HFFc6 (cell line): Measurements from ENCODE around the gene ANKIB1. TPM values are rescaled to one million over a fixed set of nuclear protein-coding genes. Genes with fewer than 3 reads are reported as not detected.

Experiments used
- DNase-seq: peaks from one replicate; pipeline ENCODE4 v3.0.0-alpha.2; 2018
- H3K27ac Mint-ChIP-seq: 2 replicates; pipeline ENCODE4 v1.8.0; 2020; ENCODE audit warnings: mild to moderate bottlenecking, mixed read lengths
- H3K27me3 Mint-ChIP-seq: 2 replicates; pipeline ENCODE4 v1.8.0; 2021; ENCODE audit warnings: mild to moderate bottlenecking, moderate library complexity, mixed read lengths; ENCODE audit not compliant: insufficient read depth
- H3K36me3 Mint-ChIP-seq: 2 replicates; pipeline ENCODE4 v1.8.0; 2021; ENCODE audit warnings: low read depth, mixed read lengths
- H3K4me1 Mint-ChIP-seq: 2 replicates; pipeline ENCODE4 v1.8.0; 2020; ENCODE audit warnings: low read depth, mixed read lengths
- H3K4me3 Mint-ChIP-seq: 2 replicates; pipeline ENCODE4 v1.8.0; 2020; ENCODE audit warnings: mild to moderate bottlenecking, moderate library complexity, mixed read lengths
- H3K9me3 Mint-ChIP-seq: 2 replicates; pipeline ENCODE4 v1.8.0; 2020; ENCODE audit warnings: mild to moderate bottlenecking, mixed read lengths
- long read RNA-seq: library from polyadenylated mRNA; unstranded; transcript quantifications from one replicate; pipeline ENCODE4 v2.0.0, GENCODE V29; 2019
- total RNA-seq, 6 experiments: library from RNA; stranded (reverse); fragmentation: NEBNext Ultra II Directional; extraction: Animal tissue kit (Norgen Biotek cat#: 25700); gene quantifications; 2 replicates in 1 of 6; 3 replicates in 5 of 6; pipeline ENCODE4 v1.2.3, GENCODE V29; 2021
- TF ChIP-seq, protein P1 (sequence below): fragments of 200-600 bp; sonication (generic); IDR thresholded peaks from 2 replicates; pipeline ENCODE4 v1.5.0; 2021; ENCODE audit warnings: antibody characterized with exemption, mild to moderate bottlenecking

The ANKIB1 gene, protein sequence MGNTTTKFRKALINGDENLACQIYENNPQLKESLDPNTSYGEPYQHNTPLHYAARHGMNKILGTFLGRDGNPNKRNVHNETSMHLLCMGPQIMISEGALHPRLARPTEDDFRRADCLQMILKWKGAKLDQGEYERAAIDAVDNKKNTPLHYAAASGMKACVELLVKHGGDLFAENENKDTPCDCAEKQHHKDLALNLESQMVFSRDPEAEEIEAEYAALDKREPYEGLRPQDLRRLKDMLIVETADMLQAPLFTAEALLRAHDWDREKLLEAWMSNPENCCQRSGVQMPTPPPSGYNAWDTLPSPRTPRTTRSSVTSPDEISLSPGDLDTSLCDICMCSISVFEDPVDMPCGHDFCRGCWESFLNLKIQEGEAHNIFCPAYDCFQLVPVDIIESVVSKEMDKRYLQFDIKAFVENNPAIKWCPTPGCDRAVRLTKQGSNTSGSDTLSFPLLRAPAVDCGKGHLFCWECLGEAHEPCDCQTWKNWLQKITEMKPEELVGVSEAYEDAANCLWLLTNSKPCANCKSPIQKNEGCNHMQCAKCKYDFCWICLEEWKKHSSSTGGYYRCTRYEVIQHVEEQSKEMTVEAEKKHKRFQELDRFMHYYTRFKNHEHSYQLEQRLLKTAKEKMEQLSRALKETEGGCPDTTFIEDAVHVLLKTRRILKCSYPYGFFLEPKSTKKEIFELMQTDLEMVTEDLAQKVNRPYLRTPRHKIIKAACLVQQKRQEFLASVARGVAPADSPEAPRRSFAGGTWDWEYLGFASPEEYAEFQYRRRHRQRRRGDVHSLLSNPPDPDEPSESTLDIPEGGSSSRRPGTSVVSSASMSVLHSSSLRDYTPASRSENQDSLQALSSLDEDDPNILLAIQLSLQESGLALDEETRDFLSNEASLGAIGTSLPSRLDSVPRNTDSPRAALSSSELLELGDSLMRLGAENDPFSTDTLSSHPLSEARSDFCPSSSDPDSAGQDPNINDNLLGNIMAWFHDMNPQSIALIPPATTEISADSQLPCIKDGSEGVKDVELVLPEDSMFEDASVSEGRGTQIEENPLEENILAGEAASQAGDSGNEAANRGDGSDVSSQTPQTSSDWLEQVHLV
- total RNA-seq = 10 to 100 TPM; 52.7 to 68.4 (median 63.8) TPM
- long read RNA-seq, full-length matches to known transcripts = 3 of 19 reads
- long read RNA-seq, partial matches to known transcripts = 8 of 19 reads
- long read RNA-seq, other reads (novel, unspliced or antisense) = 8 of 19 reads

DNA sequence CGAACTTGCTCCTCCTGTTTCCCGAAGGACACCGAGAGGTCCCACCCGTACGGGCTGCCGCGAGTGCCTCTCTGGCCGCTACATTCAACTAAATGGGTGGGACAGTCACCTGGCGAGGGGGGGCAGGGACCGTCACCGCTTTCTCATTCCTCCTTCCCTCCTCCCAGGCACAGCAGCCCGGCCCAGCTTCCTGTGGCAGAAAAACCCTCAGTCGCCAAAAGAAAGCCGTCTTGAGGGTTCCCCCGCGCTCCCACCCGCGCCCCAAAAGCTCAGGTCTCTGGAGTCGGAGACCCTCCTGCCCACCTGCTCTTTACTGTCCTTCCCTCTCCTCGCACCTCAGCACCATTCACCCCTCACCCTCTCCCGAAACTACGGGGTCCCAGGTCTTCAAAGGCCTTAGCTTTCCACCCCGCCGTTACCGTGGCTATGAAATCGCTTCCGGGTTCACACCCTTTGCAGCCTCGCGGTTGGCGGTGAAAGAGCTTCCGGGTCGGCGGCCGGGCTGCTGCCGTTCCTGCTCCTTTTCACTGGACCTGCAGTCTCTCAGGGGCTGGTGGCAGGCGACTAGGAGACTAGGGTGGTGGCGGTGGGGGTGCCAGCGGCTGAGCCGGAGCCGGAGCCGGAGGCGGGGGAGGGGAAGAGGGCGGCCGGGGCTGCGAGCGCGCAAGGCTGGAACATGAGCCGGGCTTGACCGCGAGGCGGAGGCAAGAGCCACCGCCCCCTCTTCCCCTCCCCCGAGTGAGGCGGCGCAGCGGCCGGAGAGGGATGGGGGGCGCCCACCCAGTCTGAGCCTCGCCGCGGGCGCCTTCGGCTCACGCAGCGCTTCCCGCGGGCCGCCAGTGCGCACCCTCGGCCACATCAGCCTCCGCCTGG, at the start of gene ANKIB1, which contains the start of gene KRIT1:
ANKIB1 (plus strand) TSS at position 488 of the 873 bp plus-strand sequence. CDS start 49,005 bp downstream, outside the sequence.
KRIT1 (minus strand) TSS at position 428 of the 873 bp plus-strand sequence. CDS start 3,779 bp downstream, outside the sequence.
- Mint-ChIP-seq H3K27me3 (no peaks in the 10 kb centered on the region), H3K27ac (peak within 1 kb of the TSS; percentile 100), H3K4me3 (peak within 1 kb of the TSS; percentile 98), H3K36me3 (no peaks in the 10 kb centered on the region; the same call in 1 of the 2 replicates), H3K9me3 (no peaks in the 10 kb centered on the region), H3K4me1 (peaks cover 37% of the 10 kb centered on the region)
- DNase-seq = peak; percentile 70
- TF ChIP-seq, protein P1, sequence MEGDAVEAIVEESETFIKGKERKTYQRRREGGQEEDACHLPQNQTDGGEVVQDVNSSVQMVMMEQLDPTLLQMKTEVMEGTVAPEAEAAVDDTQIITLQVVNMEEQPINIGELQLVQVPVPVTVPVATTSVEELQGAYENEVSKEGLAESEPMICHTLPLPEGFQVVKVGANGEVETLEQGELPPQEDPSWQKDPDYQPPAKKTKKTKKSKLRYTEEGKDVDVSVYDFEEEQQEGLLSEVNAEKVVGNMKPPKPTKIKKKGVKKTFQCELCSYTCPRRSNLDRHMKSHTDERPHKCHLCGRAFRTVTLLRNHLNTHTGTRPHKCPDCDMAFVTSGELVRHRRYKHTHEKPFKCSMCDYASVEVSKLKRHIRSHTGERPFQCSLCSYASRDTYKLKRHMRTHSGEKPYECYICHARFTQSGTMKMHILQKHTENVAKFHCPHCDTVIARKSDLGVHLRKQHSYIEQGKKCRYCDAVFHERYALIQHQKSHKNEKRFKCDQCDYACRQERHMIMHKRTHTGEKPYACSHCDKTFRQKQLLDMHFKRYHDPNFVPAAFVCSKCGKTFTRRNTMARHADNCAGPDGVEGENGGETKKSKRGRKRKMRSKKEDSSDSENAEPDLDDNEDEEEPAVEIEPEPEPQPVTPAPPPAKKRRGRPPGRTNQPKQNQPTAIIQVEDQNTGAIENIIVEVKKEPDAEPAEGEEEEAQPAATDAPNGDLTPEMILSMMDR = peak; percentile 48

DNA sequence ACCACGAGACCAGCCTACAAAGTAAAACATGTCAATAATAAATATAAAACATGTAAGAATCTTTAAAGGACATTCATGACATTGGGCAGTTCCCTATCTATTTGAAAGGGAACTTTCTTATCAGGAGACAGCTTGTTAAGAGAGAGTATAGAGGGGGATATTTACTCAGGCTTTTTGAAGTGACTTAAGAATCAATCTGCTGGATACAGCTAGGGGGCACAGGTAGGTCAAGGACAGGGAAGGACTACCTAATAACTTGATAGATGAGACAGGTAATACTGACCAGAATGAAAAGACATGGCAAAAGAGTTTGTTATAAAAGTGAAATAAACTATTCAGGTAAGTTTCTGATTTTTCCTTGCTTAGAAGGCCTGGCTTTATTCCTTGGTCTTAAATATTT, 45.0 kb upstream of the ANKIB1 start:
- no peak for DNase-seq
- Mint-ChIP-seq H3K27ac (no peak overlapping the region), H3K36me3 (peaks cover 27% of the 10 kb centered on the region), H3K4me3 (no peak overlapping the region), H3K4me1 (no peaks in the 10 kb centered on the region), H3K27me3 (no peaks in the 10 kb centered on the region), H3K9me3 (no peaks in the 10 kb centered on the region)
- TF ChIP-seq, protein P1 = no peak

DNA sequence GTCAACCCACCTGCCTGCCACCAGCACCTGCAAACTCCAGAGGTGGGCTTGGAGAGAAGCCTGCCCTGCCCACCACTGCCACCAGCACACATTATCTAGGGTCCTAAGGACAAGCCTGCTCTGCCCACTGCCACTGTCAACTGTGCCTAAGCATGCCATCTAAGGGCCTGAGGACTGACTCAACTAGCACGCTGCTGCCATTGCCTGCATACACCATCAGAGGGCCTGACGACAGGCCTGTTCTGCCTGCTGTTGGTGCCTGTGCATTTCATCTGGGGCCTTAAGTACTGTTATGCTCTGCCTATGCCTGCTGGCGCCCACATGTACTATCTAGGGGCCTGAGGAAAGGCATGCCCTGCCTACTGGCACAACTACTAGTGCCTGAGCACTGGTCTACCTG, 39.8 kb upstream of the ANKIB1 start:
- Mint-ChIP-seq H3K27me3 (peaks cover 2% of the 10 kb centered on the region; the same call in 1 of the 2 replicates), H3K27ac (no peak overlapping the region), H3K4me3 (no peak overlapping the region), H3K4me1 (no peaks in the 10 kb centered on the region), H3K9me3 (peaks cover 6% of the 10 kb centered on the region; the same call in 1 of the 2 replicates), H3K36me3 (peaks cover 43% of the 10 kb centered on the region)
- no peak for DNase-seq
- TF ChIP-seq, protein P1 = no peak

DNA sequence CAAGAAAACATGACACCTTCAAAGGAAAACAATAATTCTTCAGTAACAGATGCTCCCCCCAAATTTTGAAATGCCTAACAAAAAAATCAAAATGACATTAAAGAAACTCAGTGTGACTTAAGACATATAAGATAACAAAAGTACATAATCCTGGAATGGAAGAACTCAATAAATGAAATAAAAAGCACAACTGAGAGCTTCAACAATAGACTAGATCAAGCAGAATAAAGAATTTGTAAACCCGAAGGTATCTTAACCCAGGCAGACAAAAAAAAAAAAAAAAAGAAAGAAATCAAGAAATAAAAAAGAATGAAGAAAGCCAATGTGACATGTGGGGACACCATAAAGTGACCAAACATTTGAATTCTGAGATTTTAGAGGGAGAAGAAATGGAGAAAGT, 39.1 kb upstream of the ANKIB1 start:
- peaks cover 48% of the 10 kb centered on the region for H3K36me3 Mint-ChIP-seq
- peaks cover 2% of the 10 kb centered on the region; the same call in 1 of the 2 replicates for H3K27me3 Mint-ChIP-seq
- H3K9me3 Mint-ChIP-seq = peaks cover 6% of the 10 kb centered on the region; the same call in 1 of the 2 replicates
- H3K27ac Mint-ChIP-seq = no peak overlapping the region
- H3K4me3 Mint-ChIP-seq = no peak overlapping the region
- H3K4me1 Mint-ChIP-seq = no peaks in the 10 kb centered on the region
- no peak for DNase-seq
- TF ChIP-seq, protein P1 = no peak
